DLD1 (cell line): ENCODE results near the gene HPCAL1.

Experiments used
- in situ Hi-C: cut with HindIII; loops from 2 replicates; pipeline ENCODE4 v1.10.0; 2017; ENCODE audit warnings: low sequenced_read_pairs

The HPCAL1 gene

DNA sequence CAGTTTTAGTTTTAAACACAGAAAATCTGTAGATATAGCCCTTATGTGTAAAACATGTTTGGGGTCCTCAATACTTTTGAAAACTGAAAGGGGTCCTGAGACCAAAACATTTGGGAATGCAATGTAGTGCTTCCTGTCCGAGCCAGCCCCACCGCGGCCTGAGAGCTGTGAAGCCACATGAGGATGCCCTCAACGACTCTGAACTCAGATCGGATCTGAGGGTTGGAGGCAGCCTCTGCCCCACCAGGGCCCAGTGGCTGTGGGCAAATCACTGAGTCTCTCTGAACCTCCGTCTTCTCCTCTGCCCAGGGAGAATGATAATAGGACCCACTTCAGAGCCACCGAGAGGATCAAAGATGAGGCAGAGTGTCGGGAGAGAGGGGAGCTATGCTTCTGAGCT, 33.4 kb upstream of the HPCAL1 start:
- in situ Hi-C loops: no loop called here

DNA sequence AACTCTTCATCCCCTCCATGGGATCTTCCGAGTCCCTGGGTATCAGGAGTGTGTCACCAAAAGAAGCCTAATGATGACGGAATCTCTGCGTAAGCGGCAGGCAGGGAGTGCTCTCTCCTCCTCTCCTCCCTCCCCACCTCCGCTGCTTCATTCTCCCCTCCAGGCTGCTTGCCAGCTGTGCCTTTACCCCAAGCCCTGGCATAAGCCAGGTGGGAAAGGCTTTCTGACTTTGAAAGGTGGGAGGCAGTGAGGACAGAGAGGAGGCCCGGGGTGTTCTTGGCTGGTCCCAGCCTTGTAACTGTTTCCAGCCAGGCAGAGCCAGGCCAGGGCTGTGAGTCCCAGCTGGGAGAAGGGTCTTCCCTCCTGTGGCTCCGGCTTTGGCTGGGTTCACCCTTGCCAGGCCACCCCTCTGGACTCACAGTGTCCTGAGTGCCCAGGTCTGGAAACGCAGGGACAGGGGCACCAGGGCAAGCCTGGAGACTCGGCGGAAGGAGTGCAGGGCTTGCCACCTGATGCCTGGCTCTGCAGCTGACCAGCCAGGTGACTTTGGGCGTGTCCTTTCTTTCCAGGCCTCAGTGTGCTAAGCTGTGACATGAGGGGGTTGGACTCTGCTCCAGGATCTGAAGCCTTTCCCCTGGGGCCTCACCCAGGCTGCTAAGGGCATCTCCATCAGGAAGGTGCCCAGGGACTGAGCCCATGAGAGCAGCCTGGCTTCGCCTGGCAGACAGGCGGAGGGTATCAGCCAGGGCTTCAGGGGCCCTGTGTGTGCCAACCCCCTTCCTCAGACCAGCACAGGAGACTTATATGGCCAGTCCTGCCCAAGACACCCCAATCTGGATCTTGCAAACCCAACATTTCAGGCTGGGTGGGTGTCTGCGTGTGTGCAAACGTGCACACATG, 32.7 kb upstream of the HPCAL1 start:
- in situ Hi-C loops: no loop called here

DNA sequence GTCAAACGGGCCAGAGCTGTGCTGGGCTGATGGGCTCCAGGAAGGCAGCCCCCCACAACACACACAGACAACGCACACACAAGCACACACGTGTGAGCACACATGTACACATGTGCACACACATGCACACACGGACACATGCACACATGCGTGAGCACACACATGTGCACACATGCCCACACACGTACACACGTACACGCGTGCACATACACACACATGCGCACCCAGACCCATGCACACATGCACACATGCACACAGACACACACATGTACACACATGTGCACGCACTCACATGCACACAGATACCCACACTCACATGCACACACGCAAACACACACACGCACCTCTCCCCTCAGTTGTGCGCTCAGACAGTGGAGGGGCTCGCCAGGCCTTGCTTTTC, 31.2 kb upstream of the HPCAL1 start:
- in situ Hi-C loops: no loop called here

DNA sequence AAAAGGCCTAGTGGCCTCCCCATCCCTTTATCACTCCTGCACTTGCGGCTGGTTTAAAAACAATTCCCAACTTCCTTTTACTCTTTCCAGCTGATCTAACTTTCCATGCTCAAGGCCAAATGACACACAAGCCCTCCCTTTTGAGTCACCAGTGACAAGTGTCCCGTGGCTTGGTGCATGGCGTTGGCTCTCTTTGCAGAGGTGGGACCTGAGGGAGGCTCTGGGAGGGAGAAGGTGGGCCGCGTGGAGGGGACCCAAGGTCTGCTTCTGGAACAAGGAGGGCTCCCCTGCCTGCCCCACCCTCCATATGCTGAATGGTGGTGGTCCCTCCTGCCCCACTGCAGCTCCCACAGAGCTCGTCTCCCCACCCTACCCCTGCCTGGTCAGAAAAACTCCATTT, 30.8 kb upstream of the HPCAL1 start:
- in situ Hi-C loops: no loop called here

DNA sequence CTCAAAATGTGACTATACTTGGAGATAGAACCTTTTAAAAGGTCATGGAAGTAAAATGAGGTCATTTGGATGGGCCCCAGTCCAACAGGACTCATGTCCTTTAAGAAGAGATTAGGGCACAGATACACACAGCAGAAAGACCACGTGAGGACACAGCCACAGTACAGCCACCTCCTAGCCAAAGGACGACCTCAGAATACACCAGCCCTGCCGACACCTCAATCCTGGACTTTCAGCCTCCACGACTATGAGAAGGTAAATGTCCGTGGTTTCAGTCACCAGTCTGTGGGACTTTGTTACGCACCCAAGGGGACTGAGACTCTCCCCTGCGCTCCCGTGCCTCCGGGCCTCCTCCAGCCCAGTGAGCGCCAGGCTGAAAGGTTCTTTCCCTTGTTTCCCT, 30.2 kb upstream of the HPCAL1 start:
- in situ Hi-C loops: no loop called here

DNA sequence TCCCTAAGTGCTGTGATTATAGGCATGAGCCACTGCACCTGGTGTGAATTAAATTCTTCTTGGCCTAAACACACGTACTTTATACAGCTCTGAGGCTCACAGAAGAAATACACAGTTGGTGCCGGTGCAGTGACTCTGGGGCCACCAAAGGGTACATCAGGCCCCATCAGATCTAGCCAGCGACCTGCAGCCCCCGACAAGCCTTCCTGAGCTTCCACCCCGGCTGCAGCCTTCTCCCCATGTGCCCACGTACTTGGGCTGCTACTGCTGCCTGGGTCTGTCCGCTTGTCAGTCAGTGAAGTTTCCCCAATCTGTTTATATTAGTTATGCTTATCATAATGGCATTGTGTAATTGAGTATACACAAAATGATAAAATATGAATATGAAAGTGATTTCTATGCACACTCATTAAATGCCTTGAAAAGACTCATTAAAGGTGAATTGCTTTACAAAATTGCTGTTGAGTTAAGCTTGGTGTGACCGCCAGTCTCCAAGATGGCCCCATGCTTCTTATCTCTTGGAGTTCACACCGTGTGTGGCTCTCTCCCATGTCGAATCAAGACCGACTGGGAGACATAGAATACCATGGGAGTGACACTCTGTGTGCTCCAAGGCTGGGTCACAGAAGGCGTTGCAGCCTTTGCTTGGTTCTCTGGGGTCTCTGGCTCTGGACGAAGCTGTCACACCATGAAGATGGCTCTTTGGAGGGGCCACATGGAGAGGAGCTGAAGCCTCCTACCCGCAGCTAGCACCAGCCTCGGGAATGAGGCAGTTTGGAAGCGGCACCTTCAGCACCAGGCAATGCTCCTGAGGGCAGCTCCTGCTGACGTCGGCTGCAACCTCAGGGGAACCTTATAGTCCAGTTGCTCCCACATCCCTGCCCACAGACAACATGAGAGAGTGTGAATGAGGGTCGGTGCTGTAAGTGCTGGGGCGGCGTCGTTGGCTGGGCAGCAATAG, 29.2 kb upstream of the HPCAL1 start:
- in situ Hi-C loops: no loop called here

DNA sequence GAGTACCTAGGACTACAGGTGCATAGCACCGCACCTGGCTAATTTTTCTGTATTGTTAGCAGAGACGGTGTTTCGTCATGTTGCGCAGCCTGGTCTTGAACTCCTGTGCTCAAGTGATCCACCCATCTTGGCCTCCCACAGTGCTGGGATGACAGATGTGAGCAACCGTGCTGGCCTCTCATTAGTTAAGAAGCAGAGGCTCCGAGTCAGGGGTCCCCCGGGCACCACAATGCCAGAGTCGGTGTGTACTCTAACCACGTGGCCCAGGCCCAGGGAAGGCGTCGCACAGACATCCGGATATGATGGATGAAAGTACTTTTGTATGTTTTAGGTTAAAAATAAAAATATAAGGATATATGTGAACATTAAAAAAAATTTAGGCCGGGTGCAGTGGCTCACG, 28.3 kb upstream of the HPCAL1 start:
- in situ Hi-C loops: no loop called here

DNA sequence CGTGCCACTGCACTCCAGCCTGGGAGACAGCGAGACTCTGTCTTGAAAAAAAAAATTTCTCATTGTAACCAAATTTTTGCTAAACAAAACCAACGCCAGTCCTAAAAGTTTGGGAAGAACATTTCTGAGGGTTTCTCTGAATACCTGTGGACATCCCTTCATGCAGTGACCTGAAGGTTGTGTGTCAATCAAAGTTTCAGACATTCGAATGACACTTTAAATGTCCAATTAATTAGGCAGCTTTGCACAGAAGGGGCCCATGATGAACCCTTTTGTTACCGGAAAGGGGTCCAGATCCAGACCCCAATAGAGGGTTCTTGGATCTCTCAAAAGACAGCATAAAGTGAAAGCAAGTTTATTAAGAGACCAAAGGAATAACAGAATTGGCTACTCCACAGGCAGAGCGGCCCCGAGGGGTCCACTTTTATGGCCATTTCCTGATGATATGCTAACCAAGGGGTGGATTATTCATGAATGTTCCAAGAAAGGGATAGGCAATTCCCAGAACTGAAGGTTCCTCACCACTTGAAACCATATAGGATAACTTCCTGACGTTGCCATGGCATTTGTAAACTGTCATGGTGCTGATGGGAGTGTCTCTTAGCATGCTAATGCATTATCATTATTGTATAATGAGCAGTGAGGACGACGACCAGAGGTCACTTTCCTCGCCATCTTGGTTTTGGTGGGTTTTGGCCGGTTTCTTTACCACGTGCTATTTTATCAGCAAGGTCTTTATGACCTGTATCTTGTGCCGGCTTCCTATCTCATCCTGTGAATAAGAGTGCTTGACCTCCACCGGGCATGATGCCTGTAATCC, 27.5 kb upstream of the HPCAL1 start:
- in situ Hi-C loops: no loop called here

DNA sequence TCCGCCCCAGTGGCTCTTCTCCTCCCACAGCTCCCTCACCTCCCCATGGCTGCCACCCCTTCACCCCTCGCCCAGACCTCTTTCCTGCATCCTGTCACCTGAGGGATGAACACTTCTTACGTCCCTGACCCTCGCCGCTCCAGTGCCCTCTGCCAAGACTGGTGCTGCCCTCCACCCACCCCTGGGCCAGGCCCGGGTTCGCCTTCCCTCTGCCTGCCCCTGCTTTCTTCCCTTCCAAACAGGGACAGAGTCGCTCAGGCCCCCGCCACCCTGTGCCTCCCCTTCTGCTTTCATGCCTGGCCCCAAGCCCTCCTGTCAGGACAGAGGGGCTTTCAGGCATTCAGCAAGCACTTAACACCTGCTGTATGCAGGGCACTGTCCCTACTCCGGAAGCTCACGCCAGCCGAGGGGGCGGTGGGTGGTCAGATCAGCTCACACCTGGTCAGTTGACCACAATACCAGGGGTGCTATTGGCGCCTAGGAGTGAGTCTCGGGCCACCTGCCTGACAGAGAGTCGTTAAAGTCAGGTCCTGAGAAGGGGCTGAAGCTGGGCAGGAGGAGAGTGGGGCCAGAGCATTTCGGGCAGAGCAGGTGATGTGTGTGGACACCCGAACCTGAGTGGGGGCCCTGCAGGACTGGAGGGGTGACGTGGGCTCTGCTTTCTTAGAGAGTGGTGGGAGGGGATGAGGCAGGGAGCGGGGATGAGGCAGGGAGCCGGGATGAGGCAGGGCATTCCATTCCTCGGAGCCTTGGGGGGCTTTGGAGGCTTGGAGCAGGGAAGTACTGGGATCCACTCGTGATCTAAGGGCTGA, 26.0 kb upstream of the HPCAL1 start:
- in situ Hi-C loops: no loop called here

DNA sequence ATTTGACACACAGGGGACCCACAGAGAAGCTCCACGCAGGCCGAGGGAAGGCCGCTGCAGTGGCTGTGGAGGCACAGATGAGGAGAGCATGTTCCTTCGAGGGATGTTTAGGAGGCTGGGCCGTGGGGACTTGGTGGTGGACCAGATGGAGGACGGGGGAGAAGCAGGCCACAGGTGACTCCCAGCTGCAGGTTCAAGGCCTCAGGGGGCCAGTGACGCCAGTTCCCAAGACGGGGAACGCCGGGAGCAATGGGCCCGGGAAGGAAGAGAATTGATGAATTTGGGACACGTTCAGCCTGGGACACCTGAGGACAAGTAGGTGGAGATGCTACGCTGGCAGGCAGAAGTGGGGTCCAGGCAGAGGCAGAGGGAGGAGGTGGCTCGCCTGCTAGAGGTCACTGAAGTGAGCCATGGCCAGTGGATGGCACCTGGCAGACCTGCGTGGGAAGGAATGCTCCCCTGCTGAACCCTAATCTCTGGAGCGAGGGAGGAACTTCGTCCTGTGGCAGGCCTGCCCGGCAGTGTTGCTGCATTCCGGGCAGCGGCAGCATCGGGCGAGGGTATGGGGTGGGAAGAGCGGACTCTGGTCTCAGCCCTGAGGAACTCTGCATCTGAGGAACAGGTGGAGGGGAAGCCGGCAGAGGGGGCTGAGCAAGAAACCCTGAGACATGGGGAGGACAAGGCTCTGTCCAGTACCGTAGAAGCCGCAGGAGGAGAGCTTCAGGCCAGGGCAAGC, 25.2 kb upstream of the HPCAL1 start:
- in situ Hi-C loops: no loop called here

DNA sequence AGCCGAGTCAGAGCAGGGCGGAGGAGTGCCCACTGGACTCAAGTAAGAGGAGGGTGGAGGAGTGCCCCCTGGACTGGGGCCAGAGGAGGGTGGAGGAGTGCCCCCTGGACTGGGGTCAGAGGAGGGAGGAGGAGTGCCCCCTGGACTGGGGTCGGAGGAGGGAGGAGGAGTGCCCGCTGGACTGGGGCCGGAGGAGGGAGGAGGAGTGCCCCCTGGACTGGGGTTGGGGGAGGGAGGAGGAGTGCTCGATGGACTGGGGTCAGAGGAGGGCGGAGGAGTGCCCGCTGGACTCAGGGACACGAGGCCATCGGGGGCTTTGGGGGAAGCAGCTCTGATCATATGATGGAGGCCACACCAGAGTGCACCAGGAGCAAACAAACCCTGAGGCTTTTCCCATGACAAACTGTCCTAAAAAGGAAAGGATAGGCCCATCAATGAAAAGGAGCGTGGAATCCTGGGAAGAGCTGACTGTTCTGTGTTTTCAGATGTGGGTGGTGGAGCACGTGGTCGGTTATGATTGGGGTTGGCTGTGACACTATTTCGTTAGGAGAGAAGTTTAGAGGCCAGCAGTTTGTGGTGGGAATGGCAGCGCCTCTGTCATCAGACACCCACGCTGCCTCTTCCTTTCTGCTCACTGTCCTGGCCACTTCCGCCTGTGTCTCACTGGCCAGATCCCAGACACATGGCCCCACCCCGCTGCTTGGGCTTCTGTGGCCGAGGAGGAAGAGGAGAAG, 24.5 kb upstream of the HPCAL1 start:
- in situ Hi-C loops: no loop called here

DNA sequence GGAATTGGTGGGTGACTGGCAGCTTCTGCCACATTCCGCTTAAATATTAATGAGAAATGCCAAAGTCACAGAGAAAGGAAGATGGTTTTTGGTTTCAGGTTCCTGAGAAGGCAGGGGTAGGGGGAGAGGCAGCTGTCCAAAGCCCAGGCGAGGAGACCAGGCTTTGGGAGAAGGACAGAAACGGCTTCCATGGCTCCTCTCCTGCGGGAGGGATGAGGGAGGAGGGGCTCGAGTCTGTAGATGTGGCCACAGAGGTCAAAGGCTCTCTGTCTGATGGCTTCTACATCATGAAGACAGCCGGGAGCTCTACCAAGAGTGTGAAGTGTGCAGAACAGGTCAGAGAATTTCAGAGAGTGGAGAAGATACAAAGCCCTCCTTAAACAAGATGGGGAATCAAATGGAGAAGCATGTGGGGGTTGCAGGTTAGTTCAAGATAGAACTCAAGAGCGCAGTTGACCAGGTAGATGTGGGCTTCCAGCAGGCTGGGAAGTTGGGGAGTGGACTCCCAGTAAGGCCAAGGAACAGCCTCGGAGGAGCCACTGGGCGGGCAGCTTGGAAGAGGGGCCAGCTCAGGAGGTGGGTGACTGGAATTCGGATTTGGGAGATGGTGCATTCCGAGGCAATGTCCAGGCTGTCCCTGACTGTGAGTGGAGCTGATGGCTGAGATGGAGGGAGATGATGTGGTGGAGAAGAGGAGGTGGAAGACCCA, 23.8 kb upstream of the HPCAL1 start:
- in situ Hi-C loops: no loop called here

DNA sequence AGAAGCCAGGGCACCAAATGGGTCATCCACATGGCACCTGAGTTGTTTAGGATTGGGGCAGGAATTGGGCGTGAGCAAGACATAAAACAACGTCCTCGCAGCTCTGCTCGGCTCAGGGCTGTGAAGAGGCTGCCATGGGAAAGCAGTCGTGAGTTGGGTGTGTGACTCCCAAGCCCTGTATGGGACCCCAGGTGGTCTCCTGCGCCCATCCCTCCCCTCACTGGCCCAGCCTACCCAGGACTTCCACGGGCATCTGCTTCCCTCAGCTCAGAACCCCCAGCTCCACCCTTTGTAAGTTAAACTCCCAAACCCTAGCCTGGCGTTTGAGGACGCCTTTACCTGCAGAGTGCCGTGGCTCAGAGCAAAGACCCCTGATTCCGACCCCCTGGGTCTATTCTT, 23.2 kb upstream of the HPCAL1 start:
- in situ Hi-C loops: no loop called here

DNA sequence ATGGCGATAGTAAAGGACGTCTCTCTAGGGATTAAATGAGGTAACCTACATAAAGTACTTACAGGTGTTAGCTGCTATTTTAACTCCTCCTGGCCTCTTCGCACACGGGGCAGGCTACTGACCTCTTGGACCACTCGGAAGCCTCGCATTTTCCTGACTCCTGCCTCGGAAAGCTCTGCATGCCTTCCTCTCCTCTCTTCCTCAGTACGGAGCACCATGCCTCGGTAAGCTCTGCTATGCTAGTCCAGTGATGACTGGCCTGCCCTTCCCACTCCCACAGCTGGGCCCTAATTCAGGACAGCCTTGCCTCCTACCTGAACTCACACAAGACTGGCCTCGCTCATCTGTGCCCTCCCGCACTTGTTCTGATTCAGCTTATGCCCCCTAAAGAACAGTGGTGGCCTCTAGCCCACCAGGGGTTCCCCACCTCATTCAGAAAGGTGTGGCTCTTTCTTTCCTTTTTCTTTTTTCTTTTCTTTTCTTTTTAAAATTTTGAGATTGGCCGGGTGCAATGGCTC, 22.7 kb upstream of the HPCAL1 start:
- in situ Hi-C loops: no loop called here

DNA sequence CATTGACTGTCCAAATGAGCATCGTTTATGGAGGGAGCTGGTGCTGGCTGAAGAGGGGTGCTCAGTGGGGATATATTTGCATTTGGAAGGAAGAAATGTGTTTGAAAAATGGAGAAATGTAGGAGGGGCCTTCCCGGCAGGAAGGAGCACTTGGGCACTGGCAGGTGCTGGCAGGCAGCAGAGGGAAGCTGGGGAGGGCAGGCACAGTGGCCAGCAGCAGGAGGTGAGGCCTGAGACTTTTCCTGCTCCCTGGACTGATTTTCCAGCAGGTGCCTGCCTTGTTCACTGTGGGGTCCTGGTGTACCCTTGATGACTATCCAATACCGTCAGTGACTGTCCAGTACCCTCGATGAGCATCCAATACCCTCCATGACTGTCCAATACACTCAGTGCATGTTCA, 20.8 kb upstream of the HPCAL1 start:
- in situ Hi-C loops: no loop called here

DNA sequence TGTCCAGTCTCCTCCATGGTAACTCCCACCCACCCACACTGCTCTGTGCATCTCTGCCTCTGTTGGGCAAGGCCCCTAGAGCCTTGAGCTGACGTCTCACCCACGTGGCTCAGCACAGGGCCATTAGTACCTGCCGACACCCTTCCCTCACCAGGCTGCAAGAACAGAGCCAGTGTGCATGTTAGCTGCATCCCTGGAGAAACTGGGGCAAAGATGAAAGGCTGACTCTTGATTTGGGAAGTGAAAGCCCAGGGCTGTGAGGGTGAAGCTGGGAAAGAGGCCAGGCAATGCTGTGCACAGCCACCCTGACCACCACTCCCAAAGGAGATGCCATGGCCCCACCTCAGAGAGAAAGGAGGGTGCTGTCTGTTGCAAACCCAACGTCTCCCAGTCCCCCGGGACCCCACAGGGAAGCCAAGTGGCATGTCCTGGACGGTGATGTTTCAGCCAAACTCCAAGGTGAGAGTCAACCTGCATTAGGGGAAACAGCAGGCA, 20.0 kb upstream of the HPCAL1 start:
- in situ Hi-C loops: no loop called here

DNA sequence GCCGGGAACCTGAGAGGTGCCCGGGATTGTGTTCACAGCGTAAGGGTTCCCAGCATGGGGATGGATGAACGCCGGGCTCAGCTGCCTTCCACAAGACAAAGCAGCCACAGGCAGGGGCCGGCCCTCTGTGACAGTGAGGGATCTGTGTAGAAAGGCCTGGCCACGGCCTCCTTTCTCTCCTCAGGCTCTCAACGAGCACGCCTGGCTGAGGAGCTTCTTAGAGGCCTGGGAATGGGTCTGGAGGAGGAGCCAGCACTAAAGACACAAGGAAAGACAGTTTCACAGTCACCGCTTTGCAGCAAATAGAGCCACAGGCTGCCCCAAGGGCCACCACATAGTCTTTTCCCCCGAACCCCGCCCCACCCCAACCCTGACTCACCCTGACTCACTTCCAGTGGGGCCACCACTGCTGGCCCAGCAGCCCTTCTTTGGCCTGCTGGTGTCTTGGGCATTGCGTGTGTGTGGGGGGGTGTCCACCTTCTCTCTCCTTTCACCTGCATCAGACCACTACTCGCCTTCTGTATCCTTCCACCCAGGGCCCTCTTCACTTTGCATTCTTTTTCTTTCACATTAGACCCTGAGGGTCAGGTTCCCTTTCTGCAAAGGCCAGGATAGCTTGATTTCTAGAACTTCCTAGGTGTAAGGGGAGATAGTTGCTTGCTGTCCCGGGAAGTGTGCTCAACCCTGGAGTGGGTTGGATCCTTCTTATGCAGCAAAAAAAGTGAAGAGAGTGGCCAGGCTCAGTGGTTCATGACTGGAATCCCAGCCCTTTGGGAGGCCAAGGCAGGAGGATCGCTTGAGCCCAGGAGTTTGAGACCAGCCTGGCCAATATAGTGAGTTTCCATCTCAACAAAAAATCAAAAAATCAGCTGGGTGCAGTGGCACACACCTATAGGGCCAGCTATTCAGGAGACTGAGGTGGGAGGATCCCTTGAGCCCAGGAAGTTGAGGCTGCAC, 19.3 kb upstream of the HPCAL1 start:
- in situ Hi-C loops: no loop called here
